IMR-90 (cell line): ENCODE results near the gene TRAPPC12.

Experiments
- CEBPB ChIP-seq: IDR thresholded peaks from 2 replicates; pipeline ENCODE4 v1.6.1; 2012; ENCODE audit warnings: low read depth, low read length, improper control_type of control experiment
- CHD1 ChIP-seq: IDR thresholded peaks from 2 replicates; pipeline ENCODE4 v1.6.1; 2012; ENCODE audit warnings: low read depth, low read length, improper control_type of control experiment
- CTCF ChIP-seq: conservative IDR thresholded peaks from 2 replicates; pipeline ENCODE4 v1.5.1; 2012; ENCODE audit warnings: mild to moderate bottlenecking, low read depth, low read length, improper control_type of control experiment
- FOS ChIP-seq: fragments of 150-350 bp; IDR thresholded peaks from 2 replicates; pipeline ENCODE4 v1.6.1; 2016; ENCODE audit warnings: low read depth, low read length
- POLR2A ChIP-seq: IDR thresholded peaks from 2 replicates; pipeline ENCODE4 v1.6.1; 2012; ENCODE audit warnings: mild to moderate bottlenecking, low read depth, low read length
- RFX5 ChIP-seq: IDR thresholded peaks from 2 replicates; pipeline ENCODE4 v1.8.0; 2012; ENCODE audit warnings: low read depth, mild to moderate bottlenecking, low read length, moderate library complexity
- TF ChIP-seq, protein P1 (sequence below): fragments of 150-350 bp; IDR thresholded peaks from 2 replicates; pipeline ENCODE4 v1.6.1; 2017; ENCODE audit warnings: mild to moderate bottlenecking, antibody characterized with exemption, low read length, low read depth

- no peak for TF ChIP-seq POLR2A
- no peak for TF ChIP-seq CTCF
- TF ChIP-seq CEBPB: no peak
- TF ChIP-seq CHD1: no peak
- TF ChIP-seq, protein P1, sequence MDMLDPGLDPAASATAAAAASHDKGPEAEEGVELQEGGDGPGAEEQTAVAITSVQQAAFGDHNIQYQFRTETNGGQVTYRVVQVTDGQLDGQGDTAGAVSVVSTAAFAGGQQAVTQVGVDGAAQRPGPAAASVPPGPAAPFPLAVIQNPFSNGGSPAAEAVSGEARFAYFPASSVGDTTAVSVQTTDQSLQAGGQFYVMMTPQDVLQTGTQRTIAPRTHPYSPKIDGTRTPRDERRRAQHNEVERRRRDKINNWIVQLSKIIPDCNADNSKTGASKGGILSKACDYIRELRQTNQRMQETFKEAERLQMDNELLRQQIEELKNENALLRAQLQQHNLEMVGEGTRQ: no peak
- no peak for TF ChIP-seq FOS
- no peak for TF ChIP-seq RFX5
These were observed 111.8 kb downstream of the TRAPPC12 start for GRCh38 chr2:3491306-3491705.
